ENCODE measurements around the gene CAB39.

GRCh38 chr2:230825354-230825753 lies 112.7 kb downstream of the CAB39 start:
- TF ChIP-seq CTCF (IDR thresholded peaks at IDR 0.05): no peak
- TF ChIP-seq TCF7L2 (IDR thresholded peaks at IDR 0.05; ENCODE audit: low read depth, low read length): no peak
